Activated naive CD4-positive, alpha-beta T cell treated with anti-CD3 and anti-CD28 coated beads, Interleukin-2, amount 10 ng/mL, durations not matched to agents 7 days and 5 days (primary cell): ENCODE measurements around the gene LSR.
"Not testable (repeated sequence)": the region's sequence is repeated elsewhere in the genome, so short reads cannot be mapped to it uniquely, and the experiment has no call there.

Source experiments
- CTCF ChIA-PET: fragments of 350-600 bp; sonication (Branson Sonifier 250); formaldehyde crosslinking; loops from one replicate; lab custom pipeline; 2021; ENCODE audit warnings: antibody characterized with exemption; lab: Charles Lee
- DNase-seq: peaks from one replicate; pipeline ENCODE4 v3.0.0-alpha.2; 2020
- H3K27ac Mint-ChIP-seq: one replicate; pipeline ENCODE4 v1.8.0; 2021; ENCODE audit warnings: mild to moderate bottlenecking, moderate library complexity, mixed read lengths
- H3K27me3 Mint-ChIP-seq: one replicate; pipeline ENCODE4 v1.8.0; 2021; ENCODE audit warnings: mild to moderate bottlenecking, mixed read lengths
- H3K36me3 Mint-ChIP-seq: one replicate; pipeline ENCODE4 v1.8.0; 2021; ENCODE audit warnings: mixed read lengths
- H3K4me1 Mint-ChIP-seq: one replicate; pipeline ENCODE4 v1.8.0; 2021; ENCODE audit warnings: mixed read lengths
- H3K4me3 Mint-ChIP-seq: one replicate; pipeline ENCODE4 v1.8.0; 2021; ENCODE audit warnings: mild to moderate bottlenecking, moderate library complexity, mixed read lengths
- H3K9me3 Mint-ChIP-seq: one replicate; pipeline ENCODE4 v1.8.0; 2021; ENCODE audit warnings: mixed read lengths

Gene LSR

DNA sequence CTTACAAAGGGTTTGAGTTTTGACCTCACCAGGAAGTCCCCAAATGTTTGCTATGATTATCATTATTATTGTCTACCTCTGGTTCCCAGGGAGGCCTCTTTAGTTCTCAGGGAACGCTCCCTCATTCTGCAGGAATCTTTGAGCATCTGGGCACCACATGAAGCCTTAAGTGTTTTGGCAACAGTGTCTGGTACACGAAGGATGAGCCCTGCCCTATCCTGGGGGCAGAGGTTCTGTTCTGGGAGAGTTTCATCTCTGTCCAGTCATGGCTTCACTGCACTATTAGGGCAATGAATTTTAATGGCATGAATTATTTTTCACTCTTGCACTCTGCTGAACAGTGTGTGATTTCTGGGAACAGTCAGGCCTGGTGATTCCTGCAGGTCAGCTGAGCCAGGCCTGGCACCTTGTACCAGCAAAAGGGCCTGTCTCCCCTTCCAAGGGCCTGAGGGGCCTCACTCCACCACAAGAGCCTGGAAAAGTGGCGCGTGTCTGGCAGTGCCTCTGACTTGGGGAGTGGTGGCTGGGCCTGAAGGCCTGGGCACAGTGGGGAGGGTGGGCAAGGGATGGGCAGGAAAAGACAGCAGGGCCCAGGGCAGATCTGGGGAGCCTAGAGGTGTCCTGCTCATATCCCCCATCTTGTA is 24.8 kb upstream of the LSR start:
- Mint-ChIP-seq H3K9me3 (peaks cover 15% of the 10 kb centered on the region), H3K27ac (no peak overlapping the region), H3K4me1 (peaks cover 38% of the 10 kb centered on the region)

DNA sequence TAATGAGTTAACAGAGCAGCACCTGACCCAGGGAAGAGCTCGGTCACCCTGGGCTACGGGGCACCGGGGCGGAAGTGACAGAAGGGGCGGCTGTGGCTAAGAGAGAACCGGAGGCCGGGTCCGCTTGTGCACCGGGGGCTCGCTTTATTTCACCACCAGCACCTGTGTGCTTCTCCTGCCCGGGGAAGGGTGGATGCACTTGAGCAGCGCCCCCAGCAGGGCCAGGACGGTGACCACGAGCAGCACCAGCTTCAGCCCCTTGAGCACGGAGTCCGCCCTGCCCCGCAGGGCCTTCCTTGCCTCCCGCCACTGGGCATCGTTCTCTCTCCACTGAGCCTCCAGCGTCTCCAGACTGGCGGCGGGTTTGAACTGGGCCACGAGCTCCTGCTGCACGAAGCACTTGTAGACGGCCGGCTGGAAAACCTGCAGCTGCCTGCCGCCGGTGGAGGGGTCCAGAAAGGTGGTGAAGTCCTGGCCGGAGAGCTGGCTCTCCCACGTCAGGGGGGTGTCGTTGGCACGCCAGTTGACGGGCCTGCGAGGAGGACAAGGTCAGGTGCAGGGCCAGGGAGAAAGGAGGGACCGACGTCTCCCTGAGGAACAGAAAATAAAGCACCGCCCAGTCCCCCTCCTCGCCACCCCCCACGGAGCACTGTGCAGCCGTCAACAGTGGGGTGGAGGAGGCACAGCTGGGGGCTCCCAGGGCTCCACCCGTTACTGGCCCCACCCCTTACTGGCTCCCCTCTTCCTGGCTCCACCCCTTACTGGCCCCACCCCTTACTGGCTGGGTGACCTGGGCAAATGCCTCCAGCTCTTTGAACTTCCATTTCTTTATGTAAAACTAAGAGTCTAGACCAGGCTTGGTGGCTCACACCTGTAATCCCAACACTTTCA is 23.9 kb upstream of the LSR start:
- peak; percentile 41 for DNase-seq
- H3K4me3 Mint-ChIP-seq: no peak overlapping the region
- H3K4me1 Mint-ChIP-seq: peaks cover 36% of the 10 kb centered on the region
- peaks cover 3% of the 10 kb centered on the region for H3K36me3 Mint-ChIP-seq
- CTCF ChIA-PET: interaction anchor here (0.9 to 1.2 kb wide), 3 partner anchors 8 to 169 kb away, joined by 3 to 4 read pairs (median 4); no protein-coding TSS in a partner anchor
- H3K27ac Mint-ChIP-seq: no peak overlapping the region
- H3K27me3 Mint-ChIP-seq: peaks cover 16% of the 10 kb centered on the region
- H3K9me3 Mint-ChIP-seq: peaks cover 9% of the 10 kb centered on the region

More for the DNA sequence above, 24.8 kb upstream of the LSR start:
- H3K36me3 Mint-ChIP-seq: peaks cover 3% of the 10 kb centered on the region
- peaks cover 9% of the 10 kb centered on the region for H3K27me3 Mint-ChIP-seq
- no peak for DNase-seq
- CTCF ChIA-PET: interaction anchor here (0.6 kb wide), 1 partner anchor 15 kb away, joined by 3 read pairs; no protein-coding TSS in a partner anchor
- H3K4me3 Mint-ChIP-seq: no peak overlapping the region

DNA sequence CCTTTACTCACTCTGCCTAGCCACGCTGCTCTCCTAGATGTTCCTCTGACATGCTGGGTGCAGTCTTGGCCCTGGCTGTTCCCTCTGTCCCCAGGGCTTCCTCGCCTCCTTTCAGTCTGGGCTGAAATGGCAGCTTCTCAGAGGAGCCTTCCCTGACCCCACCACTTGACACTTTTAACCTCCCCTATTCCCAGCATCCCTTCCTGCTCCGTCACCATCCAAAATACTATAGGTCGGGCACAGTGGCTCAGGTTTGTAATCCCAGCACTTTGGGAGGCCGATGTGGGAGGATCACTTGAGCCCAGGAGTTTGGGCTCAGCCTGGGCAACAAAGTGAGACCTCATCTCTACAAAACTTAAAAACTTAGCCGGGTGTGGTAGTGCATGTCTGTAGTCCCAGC is 22.9 kb upstream of the LSR start:
- H3K36me3 Mint-ChIP-seq: peaks cover 3% of the 10 kb centered on the region
- H3K9me3 Mint-ChIP-seq: peaks cover 5% of the 10 kb centered on the region
- DNase-seq: no peak
- CTCF ChIA-PET: interaction anchor here (1.1 to 1.4 kb wide), 3 partner anchors 9 to 84 kb away, joined by 4 to 5 read pairs (median 4); no protein-coding TSS in a partner anchor
- H3K4me1 Mint-ChIP-seq: peaks cover 27% of the 10 kb centered on the region
- H3K27me3 Mint-ChIP-seq: peaks cover 21% of the 10 kb centered on the region
- H3K27ac Mint-ChIP-seq: no peak overlapping the region
- H3K4me3 Mint-ChIP-seq: no peak overlapping the region

DNA sequence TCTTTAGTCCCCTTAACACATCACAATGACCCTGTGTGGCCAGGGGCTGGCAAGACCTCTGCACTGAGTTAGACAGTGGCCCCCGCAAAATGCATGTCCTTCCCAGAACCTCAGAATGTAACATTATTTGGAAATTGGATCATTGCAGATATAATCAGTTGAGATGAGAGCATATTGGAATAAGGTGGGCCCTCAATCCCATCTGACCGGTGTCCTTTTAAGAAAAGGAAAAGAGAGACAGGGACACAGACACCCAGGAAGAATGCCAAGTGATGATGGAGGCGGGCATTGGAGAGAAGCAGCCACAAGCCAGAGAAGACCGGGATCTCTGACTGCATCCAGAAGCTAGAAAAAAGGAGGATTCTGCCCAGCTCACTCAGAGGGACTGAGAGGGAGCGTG is 22.1 kb upstream of the LSR start:
- peaks cover 5% of the 10 kb centered on the region for H3K9me3 Mint-ChIP-seq

DNA sequence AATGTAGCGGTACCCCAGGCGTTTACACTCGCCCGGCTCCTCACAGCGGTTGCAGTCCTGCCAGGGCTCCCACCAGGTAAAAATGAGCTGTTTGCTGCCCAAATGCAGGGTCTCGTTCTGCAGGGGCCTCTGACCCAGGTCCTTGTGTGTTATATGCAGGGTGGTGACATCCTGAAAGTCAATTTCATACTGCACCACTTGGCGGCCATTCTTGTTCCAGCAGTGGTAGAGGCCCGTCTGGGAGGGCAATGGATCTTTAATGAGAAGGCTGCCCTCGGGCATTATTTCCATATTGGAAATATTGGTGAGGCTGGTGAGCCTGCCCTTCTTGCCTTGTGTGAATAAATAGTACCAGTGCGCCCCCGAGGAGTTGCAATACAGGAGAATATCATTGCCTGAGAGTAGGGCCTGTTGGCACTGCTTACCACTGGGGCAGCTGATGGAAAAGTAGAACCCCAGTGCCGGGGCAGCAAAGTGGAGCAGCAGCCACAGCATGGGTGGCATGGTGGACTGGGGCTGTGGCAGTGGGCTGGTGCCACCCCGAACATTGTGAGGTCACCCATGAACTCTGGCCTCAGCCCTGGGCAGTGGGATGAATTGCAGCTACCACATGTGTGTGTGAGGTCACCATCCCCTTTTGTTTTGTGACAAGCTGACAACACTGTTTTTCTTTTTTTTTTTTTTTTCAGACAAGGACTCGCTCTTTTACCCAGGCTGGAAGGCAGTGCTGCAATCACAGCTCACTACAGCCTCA is 20.4 kb upstream of the LSR start, which contains the start of gene FAM187B:
TSS of gene FAM187B (minus strand) at position 563 of the 754 bp plus-strand sequence. CDS start at position 504, 59 bp downstream.
- H3K27ac Mint-ChIP-seq: no peak within 1 kb of the TSS
- no peaks in the 10 kb centered on the region for H3K36me3 Mint-ChIP-seq
- H3K9me3 Mint-ChIP-seq: no peaks in the 10 kb centered on the region
- CTCF ChIA-PET: no interaction called here
- no peak within 1 kb of the TSS for H3K4me3 Mint-ChIP-seq
- peaks cover 32% of the 10 kb centered on the region for H3K27me3 Mint-ChIP-seq
- DNase-seq: no peak
- H3K4me1 Mint-ChIP-seq: peaks cover 20% of the 10 kb centered on the region

More for the DNA sequence above, 22.1 kb upstream of the LSR start:
- no peak for DNase-seq
- peaks cover 25% of the 10 kb centered on the region for H3K27me3 Mint-ChIP-seq
- CTCF ChIA-PET: interaction anchor here (1.4 kb wide), 1 partner anchor 85 kb away, joined by 5 read pairs; no protein-coding TSS in a partner anchor
- H3K36me3 Mint-ChIP-seq: peaks cover 3% of the 10 kb centered on the region
- H3K27ac Mint-ChIP-seq: no peak overlapping the region
- H3K4me3 Mint-ChIP-seq: no peak overlapping the region
- H3K4me1 Mint-ChIP-seq: peaks cover 26% of the 10 kb centered on the region

DNA sequence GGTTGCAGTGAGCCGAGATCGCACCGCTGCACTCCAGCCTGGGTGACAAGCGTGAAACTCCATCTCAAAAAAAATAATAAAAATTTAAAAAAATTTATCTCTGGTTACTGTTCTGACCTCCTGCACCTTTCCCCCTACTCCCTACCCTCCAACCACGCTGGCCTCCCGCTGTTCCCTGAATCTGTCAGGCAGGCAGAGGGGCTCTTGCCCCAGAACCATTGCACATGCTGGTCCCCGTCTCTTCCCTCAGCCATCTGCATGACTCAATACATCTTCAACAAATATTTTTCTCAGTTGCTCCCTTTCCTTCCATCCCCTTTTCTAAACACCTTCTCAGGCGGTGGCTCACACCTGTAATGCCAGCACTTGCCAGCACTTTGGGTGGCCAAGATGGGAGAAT is 19.2 kb upstream of the LSR start:
- peaks cover 36% of the 10 kb centered on the region for H3K27me3 Mint-ChIP-seq
- peak; percentile 3 for DNase-seq
- H3K4me1 Mint-ChIP-seq: peaks cover 13% of the 10 kb centered on the region
- H3K36me3 Mint-ChIP-seq: peaks cover under 1% of the 10 kb centered on the region
- peaks cover 3% of the 10 kb centered on the region for H3K9me3 Mint-ChIP-seq
- CTCF ChIA-PET: no interaction called here
- H3K4me3 Mint-ChIP-seq: no peak overlapping the region
- no peak overlapping the region for H3K27ac Mint-ChIP-seq

DNA sequence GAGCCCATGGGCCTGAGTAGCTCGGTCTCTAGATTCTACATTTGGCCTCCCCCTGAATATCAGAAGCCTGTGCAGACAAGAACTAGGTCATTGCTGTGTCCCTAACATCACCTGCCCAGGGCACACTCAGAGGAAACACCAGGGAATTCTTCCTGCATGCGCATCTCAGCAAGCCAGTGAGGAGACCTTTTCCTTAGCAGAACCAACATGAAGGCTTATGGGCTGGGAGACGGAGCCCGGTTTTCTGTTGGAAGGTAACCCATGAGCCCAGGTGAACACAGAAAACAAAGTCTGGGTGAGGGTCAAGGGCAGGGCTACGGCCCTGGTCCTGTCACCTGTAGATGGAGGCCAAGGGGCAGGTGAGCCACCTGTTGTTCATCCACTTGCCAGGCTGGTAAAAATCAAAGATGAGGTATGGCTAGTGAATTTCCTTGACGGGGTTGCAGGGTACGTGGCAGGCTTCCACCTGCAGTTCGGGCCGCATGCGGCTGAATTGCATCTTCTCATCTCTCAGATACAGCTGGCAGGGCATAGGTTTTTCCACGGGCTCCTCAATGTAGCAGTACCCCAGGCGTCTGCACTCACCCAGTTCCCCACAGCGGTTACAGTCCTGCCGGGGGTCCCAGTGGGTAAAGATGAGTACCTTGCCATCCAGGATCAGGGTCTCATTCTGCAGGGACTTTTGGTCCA is 16.7 kb upstream of the LSR start:
- peaks cover 38% of the 10 kb centered on the region for H3K27me3 Mint-ChIP-seq
- no peak for DNase-seq
- H3K36me3 Mint-ChIP-seq: peaks cover 2% of the 10 kb centered on the region
- CTCF ChIA-PET: no interaction called here
- peaks cover 6% of the 10 kb centered on the region for H3K9me3 Mint-ChIP-seq
- no peak overlapping the region for H3K27ac Mint-ChIP-seq
- H3K4me3 Mint-ChIP-seq: no peak overlapping the region
- H3K4me1 Mint-ChIP-seq: peaks cover 5% of the 10 kb centered on the region

DNA sequence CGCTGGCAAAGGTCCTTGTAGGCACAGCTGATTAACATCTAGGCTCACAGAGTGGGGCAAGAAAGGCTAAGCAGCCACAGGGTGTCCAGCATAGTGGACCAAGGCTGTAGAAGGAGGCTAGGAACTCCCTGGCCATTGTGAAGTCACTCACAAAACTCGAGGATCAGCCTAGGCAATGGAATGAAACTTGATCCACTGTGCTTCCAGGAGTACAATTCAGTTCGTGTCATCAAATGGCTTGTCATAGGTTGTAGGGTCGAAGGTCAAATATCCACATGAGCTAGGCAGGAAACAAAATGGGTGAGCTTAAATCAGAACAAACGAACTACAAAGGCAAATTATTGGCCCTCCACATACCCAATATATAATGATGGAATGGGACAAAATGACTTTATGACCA is 15.9 kb upstream of the LSR start:
- DNase-seq: no peak
- Mint-ChIP-seq H3K27ac (no peak overlapping the region), H3K4me3 (no peak overlapping the region), H3K36me3 (peaks cover 2% of the 10 kb centered on the region), H3K9me3 (peaks cover 6% of the 10 kb centered on the region), H3K27me3 (peaks cover 38% of the 10 kb centered on the region), H3K4me1 (peaks cover 5% of the 10 kb centered on the region)
- CTCF ChIA-PET: no interaction called here

DNA sequence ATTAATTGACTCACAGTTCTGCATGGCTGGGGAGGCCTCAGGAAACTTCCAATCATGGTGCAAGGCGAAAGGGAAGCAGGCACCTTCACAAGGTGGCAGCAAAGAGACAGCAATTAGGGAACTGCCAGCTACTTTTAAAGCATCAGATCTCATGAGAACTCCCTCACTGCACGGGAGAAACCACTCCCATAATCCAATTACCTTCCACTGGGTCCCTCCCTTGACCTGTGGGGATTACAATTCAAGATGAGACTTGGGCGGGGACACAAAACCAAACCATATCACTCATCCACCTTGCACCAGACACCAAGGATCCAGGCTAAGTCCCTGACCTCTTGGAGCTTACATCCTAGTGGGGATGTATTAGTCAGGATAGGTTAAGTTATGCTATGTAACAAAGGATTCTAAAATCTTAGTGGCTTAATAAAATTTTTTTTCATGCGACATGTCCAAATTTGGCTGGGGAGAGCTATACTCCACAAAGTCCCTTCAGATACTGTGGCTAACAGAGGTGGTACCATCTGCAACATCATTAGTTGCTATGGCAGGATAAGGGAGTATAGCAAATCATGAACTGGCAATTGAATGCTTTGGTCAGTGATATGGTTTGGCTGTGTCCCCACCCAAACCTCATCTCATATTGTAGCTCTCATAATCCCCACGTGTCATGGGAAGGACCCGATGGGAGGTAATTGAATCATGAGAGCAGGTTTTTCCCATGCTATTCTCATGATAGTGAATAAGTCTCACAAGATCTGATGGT is 12.0 kb upstream of the LSR start:
- H3K27ac Mint-ChIP-seq: peak overlapping the region; percentile 38
- H3K4me3 Mint-ChIP-seq: no peak overlapping the region
- CTCF ChIA-PET: interaction anchor here (0.9 to 1.4 kb wide), 3 partner anchors 14 to 258 kb away, joined by 3 to 4 read pairs (median 3); no protein-coding TSS in a partner anchor
- peaks cover 17% of the 10 kb centered on the region for H3K9me3 Mint-ChIP-seq
- peak; percentile 50 for DNase-seq
- peaks cover 18% of the 10 kb centered on the region for H3K36me3 Mint-ChIP-seq
- peaks cover 28% of the 10 kb centered on the region for H3K4me1 Mint-ChIP-seq
- H3K27me3 Mint-ChIP-seq: peaks cover 32% of the 10 kb centered on the region

DNA sequence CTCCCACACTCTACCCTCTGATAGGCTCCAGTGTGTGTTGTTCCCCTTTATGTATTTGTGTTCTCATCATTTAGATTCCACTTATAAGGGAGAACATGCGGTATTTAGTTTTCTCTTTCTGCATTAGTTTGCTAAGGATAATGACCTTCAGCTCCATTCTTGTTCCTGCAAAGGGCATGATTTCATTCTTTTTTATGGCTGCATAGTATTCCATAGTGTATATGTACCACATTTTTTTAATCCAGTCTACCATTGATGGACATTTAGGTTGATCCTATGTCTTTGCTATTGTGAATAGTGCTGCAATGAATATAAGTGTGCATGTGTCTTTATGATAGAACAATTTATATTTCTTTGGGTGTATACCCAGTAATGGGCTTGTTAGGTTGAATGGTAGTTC is 9.2 kb upstream of the LSR start:
- Mint-ChIP-seq H3K27ac (peak overlapping the region; percentile 86), H3K4me3 (peak overlapping the region; percentile 51)
- DNase-seq: not testable (repeated sequence)

DNA sequence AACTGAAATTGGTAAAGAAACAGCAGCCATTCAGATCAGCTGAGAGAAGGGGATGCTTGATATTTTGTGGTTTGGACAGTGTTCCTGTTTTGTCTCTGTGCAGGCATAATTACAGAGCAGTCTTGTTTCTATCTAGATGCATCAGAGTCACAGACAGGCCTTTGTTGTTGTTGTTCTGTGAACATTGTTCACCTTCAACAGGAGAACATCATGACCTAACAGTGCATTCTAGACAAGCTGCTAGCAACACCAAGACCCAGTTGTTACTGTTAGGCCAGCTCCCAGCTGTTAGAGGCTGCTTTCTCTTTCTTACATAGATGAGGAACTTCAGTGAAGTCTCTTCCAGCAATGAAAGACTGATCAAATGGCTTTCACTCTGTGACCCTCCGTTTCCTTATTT is 8.5 kb upstream of the LSR start:
- Mint-ChIP-seq H3K27ac (peak overlapping the region; percentile 86), H3K27me3 (peaks cover 25% of the 10 kb centered on the region), H3K4me1 (peaks cover 28% of the 10 kb centered on the region), H3K36me3 (peaks cover 24% of the 10 kb centered on the region), H3K9me3 (peaks cover 27% of the 10 kb centered on the region), H3K4me3 (peak overlapping the region; percentile 51)
- CTCF ChIA-PET: interaction anchor here (1.7 to 2.2 kb wide), 2 partner anchors 25 to 99 kb away, joined by 5 to 6 read pairs; no protein-coding TSS in a partner anchor
- peak; percentile 39 for DNase-seq

More for the DNA sequence above, 9.2 kb upstream of the LSR start:
- H3K9me3 Mint-ChIP-seq: peaks cover 26% of the 10 kb centered on the region
- peaks cover 23% of the 10 kb centered on the region for H3K36me3 Mint-ChIP-seq
- peaks cover 24% of the 10 kb centered on the region for H3K27me3 Mint-ChIP-seq
- peaks cover 28% of the 10 kb centered on the region for H3K4me1 Mint-ChIP-seq
- CTCF ChIA-PET: not testable (repeated sequence)

DNA sequence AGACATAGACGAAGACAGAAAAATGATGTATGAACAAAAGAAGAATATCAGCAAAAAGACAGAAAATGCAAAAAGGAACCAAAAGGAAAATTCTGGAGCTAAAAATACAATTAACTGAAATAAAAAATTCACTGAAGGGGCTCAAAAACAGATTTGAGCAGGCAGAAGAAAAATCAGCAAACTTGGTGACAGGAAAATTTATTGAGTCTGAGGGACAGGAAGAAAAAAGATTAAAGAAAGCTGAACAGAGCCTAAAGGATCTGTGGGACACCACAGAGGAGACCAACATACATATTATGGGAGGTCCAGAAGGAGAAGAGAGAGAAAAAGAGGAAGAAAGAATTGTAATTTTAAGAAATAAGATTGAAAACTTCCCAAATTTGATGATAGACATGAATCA is 7.4 kb upstream of the LSR start:
- Mint-ChIP-seq H3K4me3 (no peak overlapping the region), H3K27me3 (peaks cover 31% of the 10 kb centered on the region), H3K9me3 (peaks cover 31% of the 10 kb centered on the region), H3K4me1 (peaks cover 28% of the 10 kb centered on the region), H3K36me3 (peaks cover 26% of the 10 kb centered on the region), H3K27ac (no peak overlapping the region)
- CTCF ChIA-PET: interaction anchor here (1.4 to 2.2 kb wide), 4 partner anchors 24 to 100 kb away, joined by 4 to 7 read pairs (median 6); partner anchors contain the start of gene FXYD5
- no peak for DNase-seq
